ENCODE measurements around the gene VAV3.

Gene VAV3

GRCh38 chr1:107760065-107760464, 204.9 kb downstream of the VAV3 start:
- H4K8ac ChIP-seq (ENCODE audit: low read length) = no peak overlapping the region
- H2BK15ac ChIP-seq (ENCODE audit: low read depth, poor library complexity, severe bottlenecking) = no peak overlapping the region
- no peak overlapping the region for H2BK120ac ChIP-seq (ENCODE audit: low read depth, low read length)
- 92% methylated on average over 2 of the region's 3 CpGs for WGBS
- H3K9me3 ChIP-seq (ENCODE audit: control insufficient read depth, low read length) = no peaks in the 10 kb centered on the region
- H3K4me1 ChIP-seq (ENCODE audit: control insufficient read depth, insufficient read depth, low read depth, low read length) = no peaks in the 10 kb centered on the region
- no peak overlapping the region for H3K27ac ChIP-seq (ENCODE audit: low read length, poor library complexity, severe bottlenecking)
- no peak overlapping the region for H3K18ac ChIP-seq (ENCODE audit: low read depth in 1 of 2, low read length in 2 of 2)
- no peak overlapping the region for H3K23ac ChIP-seq (ENCODE audit: low read length in 2 of 2)
- H3K4me2 ChIP-seq (ENCODE audit: low read length, poor library complexity, severe bottlenecking) = no peak overlapping the region
- no peak overlapping the region for H3K9ac ChIP-seq (ENCODE audit: low read length)
- DNase-seq = no peak
- no peak overlapping the region for H2AFZ ChIP-seq (ENCODE audit: low read depth, low read length)
- H3K79me1 ChIP-seq (replicated peaks; ENCODE audit: low read length, poor library complexity, severe bottlenecking) = no peaks in the 10 kb centered on the region
- no peaks in the 10 kb centered on the region for H3K27me3 ChIP-seq (ENCODE audit: control insufficient read depth in 1 of 2, insufficient read depth in 1 of 2, low read length in 2 of 2)
- no peaks in the 10 kb centered on the region for H3K36me3 ChIP-seq (ENCODE audit: control insufficient read depth in 1 of 2, insufficient read depth in 2 of 2, low read depth in 1 of 2, low read length in 2 of 2)
- no peak overlapping the region for H2AK5ac ChIP-seq (ENCODE audit: low read length, severe bottlenecking)
- no peak overlapping the region for H3K4me3 ChIP-seq (ENCODE audit: insufficient read depth in 1 of 2, low read depth in 1 of 2, low read length in 2 of 2)
- no peak overlapping the region for H3K14ac ChIP-seq (ENCODE audit: low read length in 2 of 2)
- H3K4ac ChIP-seq (ENCODE audit: low read depth in 1 of 2, low read length in 2 of 2) = no peak overlapping the region
- no peak overlapping the region for H2BK5ac ChIP-seq (ENCODE audit: low read depth, low read length, poor library complexity, severe bottlenecking)
- no peak overlapping the region for H4K91ac ChIP-seq (ENCODE audit: low read length)
- H2BK12ac ChIP-seq (ENCODE audit: low read length in 2 of 2) = no peak overlapping the region

- H2BK12ac ChIP-seq (ENCODE audit: low read length in 2 of 2) = no peak overlapping the region
- H3K23ac ChIP-seq (ENCODE audit: low read length in 2 of 2) = no peak overlapping the region
- no peak overlapping the region for H3K9ac ChIP-seq (ENCODE audit: low read length)
- H3K9me3 ChIP-seq (ENCODE audit: control insufficient read depth, low read length) = no peaks in the 10 kb centered on the region
- no peak overlapping the region for H4K91ac ChIP-seq (ENCODE audit: low read length)
- no peak overlapping the region for H4K8ac ChIP-seq (ENCODE audit: low read length)
- no peak overlapping the region for H2AFZ ChIP-seq (ENCODE audit: low read depth, low read length)
- H3K27ac ChIP-seq (ENCODE audit: low read length, poor library complexity, severe bottlenecking) = no peak overlapping the region
- no peaks in the 10 kb centered on the region for H3K36me3 ChIP-seq (ENCODE audit: control insufficient read depth in 1 of 2, insufficient read depth in 2 of 2, low read depth in 1 of 2, low read length in 2 of 2)
- WGBS = 5% methylated on average over 4 of the region's 6 CpGs
- DNase-seq = peak; percentile 47
- no peak overlapping the region for H2BK15ac ChIP-seq (ENCODE audit: low read depth, poor library complexity, severe bottlenecking)
- H3K27me3 ChIP-seq (ENCODE audit: control insufficient read depth in 1 of 2, insufficient read depth in 1 of 2, low read length in 2 of 2) = no peaks in the 10 kb centered on the region
- no peaks in the 10 kb centered on the region for H3K4me1 ChIP-seq (ENCODE audit: control insufficient read depth, insufficient read depth, low read depth, low read length)
- no peak overlapping the region for H3K4me3 ChIP-seq (ENCODE audit: insufficient read depth in 1 of 2, low read depth in 1 of 2, low read length in 2 of 2)
- H2BK120ac ChIP-seq (ENCODE audit: low read depth, low read length) = no peak overlapping the region
- H3K79me1 ChIP-seq (replicated peaks; ENCODE audit: low read length, poor library complexity, severe bottlenecking) = no peaks in the 10 kb centered on the region
- H3K4me2 ChIP-seq (ENCODE audit: low read length, poor library complexity, severe bottlenecking) = no peak overlapping the region
- H3K18ac ChIP-seq (ENCODE audit: low read depth in 1 of 2, low read length in 2 of 2) = no peak overlapping the region
- no peak overlapping the region for H2BK5ac ChIP-seq (ENCODE audit: low read depth, low read length, poor library complexity, severe bottlenecking)
- H2AK5ac ChIP-seq (ENCODE audit: low read length, severe bottlenecking) = no peak overlapping the region
- H3K4ac ChIP-seq (ENCODE audit: low read depth in 1 of 2, low read length in 2 of 2) = no peak overlapping the region
- H3K14ac ChIP-seq (ENCODE audit: low read length in 2 of 2) = no peak overlapping the region
Measured at GRCh38 chr1:107750364-107750959, 214.5 kb downstream of the VAV3 start.

- H3K36me3 ChIP-seq (ENCODE audit: control insufficient read depth in 1 of 2, insufficient read depth in 2 of 2, low read depth in 1 of 2, low read length in 2 of 2) = no peaks in the 10 kb centered on the region
- no peak overlapping the region for H3K9ac ChIP-seq (ENCODE audit: low read length)
- H3K4me2 ChIP-seq (ENCODE audit: low read length, poor library complexity, severe bottlenecking) = no peak overlapping the region
- H3K4ac ChIP-seq (ENCODE audit: low read depth in 1 of 2, low read length in 2 of 2) = no peak overlapping the region
- H3K27ac ChIP-seq (ENCODE audit: low read length, poor library complexity, severe bottlenecking) = no peak overlapping the region
- no peak overlapping the region for H2BK15ac ChIP-seq (ENCODE audit: low read depth, poor library complexity, severe bottlenecking)
- no peak overlapping the region for H2BK5ac ChIP-seq (ENCODE audit: low read depth, low read length, poor library complexity, severe bottlenecking)
- H3K4me1 ChIP-seq (ENCODE audit: control insufficient read depth, insufficient read depth, low read depth, low read length) = no peaks in the 10 kb centered on the region
- no peak overlapping the region for H4K8ac ChIP-seq (ENCODE audit: low read length)
- no peak overlapping the region for H3K18ac ChIP-seq (ENCODE audit: low read depth in 1 of 2, low read length in 2 of 2)
- H3K14ac ChIP-seq (ENCODE audit: low read length in 2 of 2) = no peak overlapping the region
- H2BK12ac ChIP-seq (ENCODE audit: low read length in 2 of 2) = no peak overlapping the region
- no CpG with 5 or more reads among the region's 2 CpGs for WGBS
- H4K91ac ChIP-seq (ENCODE audit: low read length) = no peak overlapping the region
- no peaks in the 10 kb centered on the region for H3K79me1 ChIP-seq (replicated peaks; ENCODE audit: low read length, poor library complexity, severe bottlenecking)
- H3K4me3 ChIP-seq (ENCODE audit: insufficient read depth in 1 of 2, low read depth in 1 of 2, low read length in 2 of 2) = no peak overlapping the region
- no peaks in the 10 kb centered on the region for H3K27me3 ChIP-seq (ENCODE audit: control insufficient read depth in 1 of 2, insufficient read depth in 1 of 2, low read length in 2 of 2)
- no peak for DNase-seq
- H2BK120ac ChIP-seq (ENCODE audit: low read depth, low read length) = no peak overlapping the region
- no peak overlapping the region for H2AFZ ChIP-seq (ENCODE audit: low read depth, low read length)
- H3K23ac ChIP-seq (ENCODE audit: low read length in 2 of 2) = no peak overlapping the region
- H3K9me3 ChIP-seq (ENCODE audit: control insufficient read depth, low read length) = no peaks in the 10 kb centered on the region
- H2AK5ac ChIP-seq (ENCODE audit: low read length, severe bottlenecking) = no peak overlapping the region
Measured at GRCh38 chr1:107748531-107748930, 216.4 kb downstream of the VAV3 start.

- no peaks in the 10 kb centered on the region for H3K4me1 ChIP-seq (ENCODE audit: control insufficient read depth, insufficient read depth, low read depth, low read length)
- no peak overlapping the region for H2BK5ac ChIP-seq (ENCODE audit: low read depth, low read length, poor library complexity, severe bottlenecking)
- no peak overlapping the region for H3K4me3 ChIP-seq (ENCODE audit: insufficient read depth in 1 of 2, low read depth in 1 of 2, low read length in 2 of 2)
- no peak overlapping the region for H2BK15ac ChIP-seq (ENCODE audit: low read depth, poor library complexity, severe bottlenecking)
- H3K23ac ChIP-seq (ENCODE audit: low read length in 2 of 2) = no peak overlapping the region
- peak overlapping the region; percentile 35 for H4K8ac ChIP-seq (ENCODE audit: low read length)
- 91% methylated on average over 2 of the region's 4 CpGs for WGBS
- H3K18ac ChIP-seq (ENCODE audit: low read depth in 1 of 2, low read length in 2 of 2) = no peak overlapping the region
- no peak overlapping the region for H3K4ac ChIP-seq (ENCODE audit: low read depth in 1 of 2, low read length in 2 of 2)
- H2BK12ac ChIP-seq (ENCODE audit: low read length in 2 of 2) = no peak overlapping the region
- no peaks in the 10 kb centered on the region for H3K27me3 ChIP-seq (ENCODE audit: control insufficient read depth in 1 of 2, insufficient read depth in 1 of 2, low read length in 2 of 2)
- H3K9me3 ChIP-seq (ENCODE audit: control insufficient read depth, low read length) = no peaks in the 10 kb centered on the region
- H2BK120ac ChIP-seq (ENCODE audit: low read depth, low read length) = no peak overlapping the region
- no peaks in the 10 kb centered on the region for H3K36me3 ChIP-seq (ENCODE audit: control insufficient read depth in 1 of 2, insufficient read depth in 2 of 2, low read depth in 1 of 2, low read length in 2 of 2)
- H3K9ac ChIP-seq (ENCODE audit: low read length) = no peak overlapping the region
- H3K14ac ChIP-seq (ENCODE audit: low read length in 2 of 2) = peak overlapping the region in 1 of 2 experiments; percentile 2
- no peak overlapping the region for H2AFZ ChIP-seq (ENCODE audit: low read depth, low read length)
- H3K79me1 ChIP-seq (replicated peaks; ENCODE audit: low read length, poor library complexity, severe bottlenecking) = no peaks in the 10 kb centered on the region
- H2AK5ac ChIP-seq (ENCODE audit: low read length, severe bottlenecking) = no peak overlapping the region
- no peak overlapping the region for H3K27ac ChIP-seq (ENCODE audit: low read length, poor library complexity, severe bottlenecking)
- DNase-seq = no peak
- no peak overlapping the region for H3K4me2 ChIP-seq (ENCODE audit: low read length, poor library complexity, severe bottlenecking)
- no peak overlapping the region for H4K91ac ChIP-seq (ENCODE audit: low read length)
Measured at GRCh38 chr1:107741242-107741641, 223.7 kb downstream of the VAV3 start.

Data from mesenchymal stem cell (in vitro differentiated cells and primary cell).